Esophagus squamous epithelium (tissue), 5 donors: ENCODE data around the gene SLIT1. TPM values are rescaled to one million over a fixed set of nuclear protein-coding genes. Genes with fewer than 3 reads are reported as not detected.

ENCODE experiments used
- DNase-seq: peaks from one replicate; lab custom pipeline; 2025; lab: John Stamatoyannopoulos, UW
- H3K27ac ChIP-seq, 4 donors: fragments of 200-600 bp; sonication (generic); one replicate each; pipeline ENCODE4 v1.5.1; 2016 to 2019; ENCODE audit warnings: mild to moderate bottlenecking in 1 of 4
- H3K27me3 ChIP-seq, 4 donors: fragments of 200-600 bp; sonication (generic); 1 replicate in 3 of 4; 2 replicates in 1 of 4; pipeline versions ENCODE4 v1.5.1 to v1.6.0; 2017 to 2021; ENCODE audit warnings: antibody characterized with exemption in 1 of 4
- H3K36me3 ChIP-seq, 3 donors: fragments of 200-600 bp; sonication (generic); one replicate each; pipeline ENCODE4 v1.5.1; 2016 to 2019
- H3K4me1 ChIP-seq, 3 donors: fragments of 200-600 bp; sonication (generic); one replicate each; pipeline ENCODE4 v1.5.1; 2017 to 2019
- H3K4me3 ChIP-seq, 4 donors: fragments of 200-600 bp; sonication (generic); 1 replicate in 3 of 4; 2 replicates in 1 of 4; pipeline ENCODE4 v1.5.1; 2016 to 2019; ENCODE audit warnings: mild to moderate bottlenecking in 2 of 4, moderate library complexity in 1 of 4
- H3K9me3 ChIP-seq, 3 donors: fragments of 200-600 bp; sonication (generic); one replicate each; pipeline ENCODE4 v1.5.1; 2016 to 2019
- CTCF ChIP-seq, 6 experiments: fragments of 450-650 bp in 4 of 6; fragments of 200-600 bp in 2 of 6; sonication (generic) in 2 of 6; IDR thresholded peaks; one replicate each; pipeline ENCODE4 v1.5.1; 2016 to 2019; ENCODE audit warnings: antibody characterized with exemption in 6 of 6, mild to moderate bottlenecking in 4 of 6, moderate library complexity in 4 of 6
- POLR2A ChIP-seq, 4 donors: fragments of 450-650 bp; IDR thresholded peaks; one replicate each; pipeline ENCODE4 v1.6.1; 2017; ENCODE audit warnings: antibody characterized with exemption in 4 of 4, mild to moderate bottlenecking in 4 of 4, moderate library complexity in 3 of 4
- WGBS, 2 donors: methylation state at CpG; one replicate each; pipeline ENCODE4 v1.1.5; 2018; 5-methylcytosine and 5-hydroxymethylcytosine counted together
- intact Hi-C: fragments of 100-400 bp; cut with DNase I; formaldehyde crosslinking; loops from one replicate; pipeline ENCODE4 v1.15.0; 2022
- total RNA-seq, 4 donors: library from RNA; depleted of rRNA; stranded (reverse); fragments of >200 nt; gene quantifications; one replicate each; pipeline ENCODE4 v1.1.0, GENCODE V29; 2016
- donor health status: DM: yes; HTN: yes; CAD: no.

SLIT1 gene
- total RNA-seq, 4 donors from 2014 or later = not detected

- Histone ChIP-seq H3K9me3 (peaks cover 0 to 11% (median 9%) of the 10 kb centered on the region in 3 donors), H3K27me3 (no peaks in the 10 kb centered on the region), H3K4me1 (no peaks in the 10 kb centered on the region), H3K36me3 (no peaks in the 10 kb centered on the region), H3K27ac (no peak overlapping the region), H3K4me3 (no peak overlapping the region)
- no peak for DNase-seq
- TF ChIP-seq CTCF (IDR thresholded peaks at IDR 0.05) (no peak), POLR2A (IDR thresholded peaks at IDR 0.05) (no peak)
- intact Hi-C loops = no loop called here
- WGBS, 2 donors = 68 to 76% methylated on average over 3 to 4 of the region's 8 CpGs
Measured at GRCh38 chr10:97012470-97012869, 173.3 kb downstream of the SLIT1 start.

- DNase-seq = no peak
- intact Hi-C loops = no loop called here
- Histone ChIP-seq H3K36me3 (no peaks in the 10 kb centered on the region), H3K4me3 (no peak overlapping the region), H3K27ac (no peak overlapping the region), H3K4me1 (no peaks in the 10 kb centered on the region), H3K27me3 (no peaks in the 10 kb centered on the region), H3K9me3 (peaks cover 0 to 22% (median 11%) of the 10 kb centered on the region in 3 donors)
- TF ChIP-seq POLR2A (IDR thresholded peaks at IDR 0.05) (no peak), CTCF (IDR thresholded peaks at IDR 0.05) (no peak)
Measured at GRCh38 chr10:97011397-97011796, 174.4 kb downstream of the SLIT1 start.

- Histone ChIP-seq H3K27me3 (no peaks in the 10 kb centered on the region), H3K4me3 (no peak overlapping the region), H3K36me3 (no peaks in the 10 kb centered on the region), H3K9me3 (peaks cover 0 to 24% (median 11%) of the 10 kb centered on the region in 3 donors), H3K27ac (no peak overlapping the region), H3K4me1 (no peaks in the 10 kb centered on the region)
- intact Hi-C loops = no loop called here
- TF ChIP-seq CTCF (IDR thresholded peaks at IDR 0.05) (no peak), POLR2A (IDR thresholded peaks at IDR 0.05) (no peak)
- 60 to 100% methylated on average over 1 of the region's 4 CpGs for WGBS, 2 donors
- no peak for DNase-seq
Measured at GRCh38 chr10:97010695-97011206, 175.0 kb downstream of the SLIT1 start.

GRCh38 chr10:97007417-97007816 lies 178.3 kb downstream of the SLIT1 start:
- no peak overlapping the region for H3K4me3 ChIP-seq
- no peak for DNase-seq
- TF ChIP-seq POLR2A (IDR thresholded peaks at IDR 0.05) = no peak
- no peak for TF ChIP-seq CTCF (IDR thresholded peaks at IDR 0.05)
- H3K9me3 ChIP-seq = peaks cover 0 to 24% (median 11%) of the 10 kb centered on the region in 3 donors
- no peak overlapping the region for H3K27ac ChIP-seq
- intact Hi-C loops = no loop called here
- WGBS, 2 donors = 95 to 100% methylated on average over 1 of the region's 1 CpG
- no peaks in the 10 kb centered on the region for H3K27me3 ChIP-seq
- H3K36me3 ChIP-seq = no peaks in the 10 kb centered on the region
- no peaks in the 10 kb centered on the region for H3K4me1 ChIP-seq

- Histone ChIP-seq H3K9me3 (peaks cover 0 to 24% (median 11%) of the 10 kb centered on the region in 3 donors), H3K4me3 (no peak overlapping the region), H3K27ac (no peak overlapping the region), H3K27me3 (no peaks in the 10 kb centered on the region), H3K4me1 (no peaks in the 10 kb centered on the region), H3K36me3 (no peaks in the 10 kb centered on the region)
- no peak for DNase-seq
- 100% methylated on average over 1 of the region's 6 CpGs; no CpG with 5 or more reads in 1 of the 2 donors for WGBS, 2 donors
- TF ChIP-seq POLR2A (IDR thresholded peaks at IDR 0.05) (no peak), CTCF (IDR thresholded peaks at IDR 0.05) (no peak)
- intact Hi-C loops = no loop called here
Measured at GRCh38 chr10:97006364-97006763, 179.4 kb downstream of the SLIT1 start.
